Hepatocyte (in vitro differentiated cells): ENCODE results near the gene RUBCN. TPM values are rescaled to one million over a fixed set of nuclear protein-coding genes. Genes with fewer than 3 reads are reported as not detected.

Source experiments
- DNase-seq: peaks from one replicate; pipeline ENCODE4 v3.0.0-alpha.2; 2016; ENCODE audit warnings: low spot score
- H2AFZ ChIP-seq: fragments of 200-600 bp; sonication (generic); 2 replicates; pipeline ENCODE4 v1.6.0; 2016; ENCODE audit warnings: antibody characterized with exemption, mild to moderate bottlenecking
- H3K27ac ChIP-seq: fragments of 200-600 bp; sonication (generic); 2 replicates; pipeline ENCODE4 v1.5.1; 2016; ENCODE audit warnings: mild to moderate bottlenecking
- H3K27me3 ChIP-seq: fragments of 200-600 bp; sonication (generic); 2 replicates; pipeline ENCODE4 v1.6.1; 2016
- H3K36me3 ChIP-seq: fragments of 200-600 bp; sonication (generic); replicated peaks from 2 replicates; pipeline ENCODE4 v1.5.1; 2016; ENCODE audit warnings: low read depth; ENCODE audit not compliant: insufficient read depth
- H3K4me1 ChIP-seq: fragments of 200-600 bp; sonication (generic); 2 replicates; pipeline ENCODE4 v1.5.1; 2016; ENCODE audit warnings: mild to moderate bottlenecking, moderate library complexity; ENCODE audit not compliant: insufficient read depth
- H3K4me2 ChIP-seq: fragments of 200-600 bp; sonication (generic); 2 replicates; pipeline ENCODE4 v1.6.0; 2016
- H3K4me3 ChIP-seq: fragments of 200-600 bp; sonication (generic); 2 replicates; pipeline ENCODE4 v1.5.1; 2016; ENCODE audit warnings: mild to moderate bottlenecking
- H3K79me2 ChIP-seq: fragments of 200-600 bp; sonication (generic); 2 replicates; pipeline ENCODE4 v1.6.0; 2017; ENCODE audit warnings: mild to moderate bottlenecking
- H3K9me2 ChIP-seq: fragments of 200-600 bp; sonication (generic); replicated peaks from 2 replicates; pipeline ENCODE4 v1.6.0; 2017; ENCODE audit warnings: mild to moderate bottlenecking; ENCODE audit not compliant: insufficient read depth
- H3K9me3 ChIP-seq: fragments of 200-600 bp; sonication (generic); 2 replicates; pipeline ENCODE4 v1.5.1; 2016; ENCODE audit warnings: low read depth, mild to moderate bottlenecking
- H4K20me1 ChIP-seq: fragments of 200-600 bp; sonication (generic); 2 replicates; pipeline ENCODE4 v1.6.0; 2016; ENCODE audit warnings: mild to moderate bottlenecking; ENCODE audit not compliant: insufficient read depth, poor library complexity, severe bottlenecking
- EZH2 ChIP-seq: fragments of 200-600 bp; sonication (generic); IDR thresholded peaks from 2 replicates; pipeline ENCODE4 v1.6.1; 2016; ENCODE audit warnings: antibody characterized with exemption, mild to moderate bottlenecking, borderline replicate concordance
- EZH2phosphoT487 ChIP-seq: fragments of 200-600 bp; sonication (generic); IDR thresholded peaks from one replicate; pipeline ENCODE4 v1.6.1; 2018; ENCODE audit warnings: antibody characterized with exemption, mild to moderate bottlenecking, low read depth, moderate library complexity; ENCODE audit not compliant: unreplicated experiment, severe bottlenecking
- WGBS: methylation state at CpG from one replicate; pipeline ENCODE4 v1.1.6; 2016; ENCODE audit warnings: low lambda C conversion rate; ENCODE audit errors: missing lambda C conversion rate; 5-methylcytosine and 5-hydroxymethylcytosine counted together
- polyA plus RNA-seq: library from polyadenylated mRNA; unstranded; fragments of >200 nt; fragmentation: Nextera tagmentation; extraction: Ambion mirVana; gene quantifications from 2 replicates; pipeline ENCODE4 v1.2.1, GENCODE V29; 2016
- total RNA-seq: library from RNA; depleted of rRNA; stranded (reverse); fragments of >200 nt; gene quantifications from 2 replicates; pipeline ENCODE4 v1.2.3, GENCODE V29; 2014
- TF ChIP-seq, protein P1 (sequence below): fragments of 200-600 bp; sonication (generic); IDR thresholded peaks from 2 replicates; pipeline ENCODE4 v1.5.1; 2016; ENCODE audit warnings: antibody characterized with exemption, mild to moderate bottlenecking; ENCODE audit not compliant: poor library complexity

Gene RUBCN
- total and polyA plus RNA-seq, 2 experiments from 2014 or later: 7.2 to 11.0 TPM

GRCh38 chr3:197775317-197775716, 38.6 kb upstream of the RUBCN start:
- WGBS: 92% methylated on average over 7 of the region's 7 CpGs
- no peaks in the 10 kb centered on the region for H3K27me3 ChIP-seq
- H3K36me3 ChIP-seq: no peaks in the 10 kb centered on the region
- TF ChIP-seq, protein P1, sequence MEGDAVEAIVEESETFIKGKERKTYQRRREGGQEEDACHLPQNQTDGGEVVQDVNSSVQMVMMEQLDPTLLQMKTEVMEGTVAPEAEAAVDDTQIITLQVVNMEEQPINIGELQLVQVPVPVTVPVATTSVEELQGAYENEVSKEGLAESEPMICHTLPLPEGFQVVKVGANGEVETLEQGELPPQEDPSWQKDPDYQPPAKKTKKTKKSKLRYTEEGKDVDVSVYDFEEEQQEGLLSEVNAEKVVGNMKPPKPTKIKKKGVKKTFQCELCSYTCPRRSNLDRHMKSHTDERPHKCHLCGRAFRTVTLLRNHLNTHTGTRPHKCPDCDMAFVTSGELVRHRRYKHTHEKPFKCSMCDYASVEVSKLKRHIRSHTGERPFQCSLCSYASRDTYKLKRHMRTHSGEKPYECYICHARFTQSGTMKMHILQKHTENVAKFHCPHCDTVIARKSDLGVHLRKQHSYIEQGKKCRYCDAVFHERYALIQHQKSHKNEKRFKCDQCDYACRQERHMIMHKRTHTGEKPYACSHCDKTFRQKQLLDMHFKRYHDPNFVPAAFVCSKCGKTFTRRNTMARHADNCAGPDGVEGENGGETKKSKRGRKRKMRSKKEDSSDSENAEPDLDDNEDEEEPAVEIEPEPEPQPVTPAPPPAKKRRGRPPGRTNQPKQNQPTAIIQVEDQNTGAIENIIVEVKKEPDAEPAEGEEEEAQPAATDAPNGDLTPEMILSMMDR: no peak
- TF ChIP-seq EZH2phosphoT487: no peak
- TF ChIP-seq EZH2: no peak
- H3K4me1 ChIP-seq: no peaks in the 10 kb centered on the region
- H3K27ac ChIP-seq: no peak overlapping the region
- no peaks in the 10 kb centered on the region for H3K9me2 ChIP-seq
- H3K4me3 ChIP-seq: no peak overlapping the region
- no peaks in the 10 kb centered on the region for H4K20me1 ChIP-seq
- H3K4me2 ChIP-seq: no peak overlapping the region
- H3K9me3 ChIP-seq: no peaks in the 10 kb centered on the region
- no peak overlapping the region for H2AFZ ChIP-seq
- H3K79me2 ChIP-seq: no peaks in the 10 kb centered on the region
- DNase-seq: no peak

DNA sequence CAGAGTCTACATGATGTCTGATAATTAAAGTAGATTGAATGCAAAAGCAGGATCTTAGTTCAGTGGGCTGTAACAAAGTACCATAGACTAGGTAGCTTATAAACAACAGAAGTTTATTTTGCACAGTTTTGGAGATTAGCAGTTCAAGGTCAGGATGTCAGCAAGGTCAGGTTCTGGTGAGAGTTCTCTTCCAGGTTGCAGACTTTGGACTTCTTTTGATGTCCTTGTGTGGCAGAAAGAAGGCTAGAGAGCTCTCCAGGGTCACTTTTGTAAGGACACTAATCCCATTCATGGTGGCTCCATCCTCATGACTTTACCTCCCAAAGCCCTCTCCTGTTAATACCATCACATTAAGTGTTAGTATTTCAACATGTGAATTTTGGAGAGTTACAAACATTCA, 25.1 kb upstream of the RUBCN start:
- no peaks in the 10 kb centered on the region for H3K36me3 ChIP-seq
- no peaks in the 10 kb centered on the region for H3K9me3 ChIP-seq

DNA sequence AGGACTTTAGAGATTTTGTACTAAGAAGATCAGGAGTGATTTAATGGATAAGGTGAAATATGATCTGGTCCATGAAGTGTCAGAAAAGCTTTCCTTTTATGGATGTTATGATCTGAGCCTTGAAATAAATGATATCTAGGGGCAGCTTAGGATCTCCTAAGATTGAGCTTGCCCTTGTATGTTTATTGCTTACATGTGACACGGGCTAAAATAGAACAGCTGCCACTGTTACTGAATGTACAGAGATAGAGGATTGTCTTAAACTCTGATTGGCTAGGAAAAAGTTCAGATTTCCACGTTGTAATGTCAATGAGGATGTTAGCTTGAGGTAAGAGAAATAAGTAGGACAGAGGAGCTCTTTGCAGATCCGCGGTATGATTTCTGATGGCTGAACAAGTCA, 21.8 kb upstream of the RUBCN start:
- no peak for DNase-seq
- Histone ChIP-seq H3K9me2 (no peaks in the 10 kb centered on the region), H3K9me3 (no peaks in the 10 kb centered on the region), H3K27me3 (no peaks in the 10 kb centered on the region), H2AFZ (no peak overlapping the region), H3K4me3 (no peak overlapping the region), H3K4me2 (no peak overlapping the region), H3K36me3 (no peaks in the 10 kb centered on the region), H3K79me2 (peaks cover 69% of the 10 kb centered on the region), H3K4me1 (no peaks in the 10 kb centered on the region), H3K27ac (no peak overlapping the region), H4K20me1 (peaks cover 29% of the 10 kb centered on the region)
- no peak for TF ChIP-seq EZH2
- TF ChIP-seq, protein P1: no peak
- no peak for TF ChIP-seq EZH2phosphoT487
- WGBS: 98% methylated on average over 4 of the region's 4 CpGs

More for the DNA sequence above, 25.1 kb upstream of the RUBCN start:
- Histone ChIP-seq H3K4me1 (no peaks in the 10 kb centered on the region), H3K27me3 (no peaks in the 10 kb centered on the region), H3K9me2 (no peaks in the 10 kb centered on the region), H2AFZ (no peak overlapping the region), H3K79me2 (peaks cover 40% of the 10 kb centered on the region), H3K27ac (no peak overlapping the region), H3K4me2 (no peak overlapping the region), H3K4me3 (no peak overlapping the region), H4K20me1 (no peaks in the 10 kb centered on the region)
- no peak for DNase-seq
- TF ChIP-seq EZH2phosphoT487 (no peak), EZH2 (no peak)
- TF ChIP-seq, protein P1: no peak

GRCh38 chr3:197756704-197757103, 20.0 kb upstream of the RUBCN start:
- no peak overlapping the region for H3K4me3 ChIP-seq
- H3K79me2 ChIP-seq: peaks cover 87% of the 10 kb centered on the region
- TF ChIP-seq, protein P1: no peak
- no peak for TF ChIP-seq EZH2phosphoT487
- TF ChIP-seq EZH2: no peak
- 85% methylated on average over 3 of the region's 3 CpGs for WGBS
- H3K9me3 ChIP-seq: no peaks in the 10 kb centered on the region
- no peaks in the 10 kb centered on the region for H3K36me3 ChIP-seq
- no peak overlapping the region for H3K27ac ChIP-seq
- peaks cover 8% of the 10 kb centered on the region for H3K4me1 ChIP-seq
- no peak overlapping the region for H2AFZ ChIP-seq
- peaks cover 47% of the 10 kb centered on the region for H4K20me1 ChIP-seq
- H3K9me2 ChIP-seq: no peaks in the 10 kb centered on the region
- no peak overlapping the region for H3K4me2 ChIP-seq
- no peaks in the 10 kb centered on the region for H3K27me3 ChIP-seq
- DNase-seq: no peak
